ENCODE data around the gene GRIA1.

GRCh38 chr5:153755913-153756500, 265.5 kb downstream of the GRIA1 start:
- TF ChIP-seq CTCF (IDR thresholded peaks at IDR 0.05) (no peak), POLR2AphosphoS5 (IDR thresholded peaks at IDR 0.05) (no peak)
